ENCODE measurements around the gene GLIS1.

- TF ChIP-seq CTCF (IDR thresholded peaks at IDR 0.05; ENCODE audit: low read depth, low read length, poor library complexity, severe bottlenecking) (no peak), EZH2phosphoT487 (IDR thresholded peaks at IDR 0.05; ENCODE audit: borderline replicate concordance, low read length) (no peak)
Measured at GRCh38 chr1:53622531-53622930, 116.4 kb downstream of the GLIS1 start.

Measured in DOHH2 (cell line).